GM10248 (cell line): ENCODE measurements around the gene UBL7.

Experiments
- CTCF ChIA-PET: fragments of 300-600 bp; sonication (Branson Sonifier 250); formaldehyde crosslinking; extraction: SDS; loops from one replicate; lab custom pipeline; 2021; ENCODE audit warnings: antibody characterized with exemption; lab: Yijun Ruan, JAX
- POLR2A ChIA-PET: fragments of 350-650 bp; sonication (Branson Sonifier 250); formaldehyde crosslinking; extraction: SDS; loops from one replicate; lab custom pipeline; 2020; ENCODE audit warnings: antibody characterized with exemption; lab: Yijun Ruan, JAX
- DNase-seq: peaks from one replicate; pipeline ENCODE4 v3.0.0; 2012; ENCODE audit errors: extremely low spot score
- CTCF ChIP-seq: IDR thresholded peaks from 2 replicates; pipeline ENCODE4 v1.5.1; 2012; ENCODE audit warnings: mild to moderate bottlenecking, low read depth; ENCODE audit errors: extremely low read depth, missing control alignments, control extremely low read depth

Gene UBL7

DNA sequence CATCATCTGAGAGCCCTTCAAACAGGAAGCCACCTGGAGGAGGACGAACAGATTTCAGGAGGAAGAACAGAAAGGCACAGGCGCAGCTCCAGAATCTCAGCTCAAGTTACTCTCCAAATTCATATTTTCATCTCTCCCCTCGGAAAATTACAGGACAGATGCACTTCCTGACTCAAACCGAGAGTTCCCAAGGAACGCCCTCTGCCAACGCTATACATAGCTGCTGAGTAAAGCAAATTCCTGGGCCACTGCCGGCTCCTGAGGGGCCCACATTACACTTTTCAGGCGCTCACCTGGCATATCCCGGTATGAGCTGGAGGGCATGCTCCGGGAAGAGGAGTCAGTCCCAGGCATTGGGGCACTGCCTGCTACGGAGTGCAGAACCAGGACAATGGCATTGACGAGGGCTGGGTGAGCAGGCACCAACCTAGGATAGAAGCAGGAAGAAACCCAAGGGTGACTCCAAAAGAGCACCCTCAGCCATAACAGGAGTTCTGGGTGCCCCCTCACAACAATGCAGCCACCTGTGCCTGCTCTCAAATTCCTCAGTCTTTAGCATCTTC, 11.2 kb downstream of the UBL7 start:
- CTCF ChIA-PET = interaction anchor here (1.2 to 33.1 kb wide), 7 partner anchors 11 to 185 kb away, joined by 3 to 827 read pairs (median 4); partner anchors contain the start of genes CYP11A1 and UBL7
- no peak for TF ChIP-seq CTCF

DNA sequence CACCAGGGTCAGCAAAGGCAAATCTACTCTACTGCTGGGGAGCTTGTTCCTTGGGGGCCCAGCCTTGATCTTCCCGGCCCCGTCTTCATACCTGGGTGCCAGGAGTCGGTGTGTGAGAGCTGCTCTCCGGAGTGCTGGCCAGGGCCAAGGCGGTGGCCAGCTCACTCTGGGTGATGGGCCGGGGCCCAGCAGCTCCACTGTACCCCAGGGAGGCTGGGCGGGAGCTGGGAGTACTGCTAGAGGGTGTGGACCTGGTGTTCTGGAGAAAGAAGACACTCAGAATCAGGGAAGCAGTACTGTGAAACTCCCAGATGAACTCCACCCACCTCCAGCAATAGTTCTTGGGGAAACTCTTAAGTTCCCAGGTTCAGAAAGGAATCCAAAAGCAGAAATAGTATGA, 11.9 kb downstream of the UBL7 start:
- DNase-seq = no peak
- CTCF ChIA-PET = interaction anchor here (1.2 to 33.1 kb wide), 8 partner anchors 10 to 78 kb away, joined by 3 to 827 read pairs (median 4); partner anchors contain the start of genes CYP11A1 and UBL7
- POLR2A ChIA-PET = no interaction called here
- no peak for TF ChIP-seq CTCF

More for the DNA sequence above, 11.2 kb downstream of the UBL7 start:
- no peak for DNase-seq
- POLR2A ChIA-PET = no interaction called here

DNA sequence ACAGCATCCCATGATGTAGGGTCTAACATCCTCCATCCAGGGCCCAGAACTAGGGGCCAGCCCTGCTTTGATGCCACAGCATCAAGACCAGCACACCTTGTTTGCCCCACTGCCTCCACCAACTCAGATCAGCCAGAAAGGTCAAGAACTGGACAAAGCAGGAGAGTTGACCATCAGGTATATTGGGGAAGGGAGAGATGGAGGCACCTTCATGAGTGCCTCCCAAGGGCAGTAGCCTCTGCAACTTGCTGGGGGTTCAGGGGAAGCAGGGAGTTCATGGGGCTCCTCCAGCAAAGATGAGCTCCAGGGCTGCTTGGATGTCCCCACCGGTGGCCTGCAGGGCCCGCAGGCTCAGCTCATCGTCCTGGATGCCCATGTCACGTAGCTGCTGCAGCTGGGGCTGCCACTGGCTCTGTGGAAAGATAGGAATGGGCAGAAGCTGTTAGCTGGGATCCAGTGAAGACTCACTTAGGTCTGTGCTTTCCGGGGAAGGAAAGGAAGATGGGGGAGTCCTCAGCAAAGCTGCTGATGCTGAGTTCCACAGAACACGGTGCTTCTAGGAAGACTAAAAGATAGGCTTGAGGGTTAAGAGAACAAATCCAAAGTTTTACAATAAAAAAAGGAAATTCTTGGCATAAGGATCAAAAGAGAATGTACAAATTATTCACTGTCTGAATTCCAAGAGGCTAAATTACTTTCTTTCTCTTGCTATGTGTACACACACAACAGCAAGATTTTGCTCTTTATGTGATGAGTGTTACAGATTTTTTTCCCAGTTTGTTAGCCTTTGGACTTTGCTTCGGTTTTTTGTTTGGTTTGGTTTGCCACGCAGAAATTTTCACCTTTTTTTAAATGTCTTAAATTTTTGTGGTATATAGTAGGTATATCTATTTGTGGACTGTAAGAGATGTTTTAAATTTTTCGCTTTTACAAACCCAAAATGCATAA, 14.9 kb downstream of the UBL7 start:
- ChIA-PET POLR2A (interaction anchor here (0.8 kb wide), 1 partner anchor 15 kb away, joined by 3 read pairs; the partner anchor contains the start of gene UBL7), CTCF (interaction anchor here (0.7 to 33.1 kb wide), 4 partner anchors 11 to 70 kb away, joined by 3 to 827 read pairs (median 4); partner anchors contain the start of genes CYP11A1 and UBL7)
- DNase-seq = no peak
- no peak for TF ChIP-seq CTCF

DNA sequence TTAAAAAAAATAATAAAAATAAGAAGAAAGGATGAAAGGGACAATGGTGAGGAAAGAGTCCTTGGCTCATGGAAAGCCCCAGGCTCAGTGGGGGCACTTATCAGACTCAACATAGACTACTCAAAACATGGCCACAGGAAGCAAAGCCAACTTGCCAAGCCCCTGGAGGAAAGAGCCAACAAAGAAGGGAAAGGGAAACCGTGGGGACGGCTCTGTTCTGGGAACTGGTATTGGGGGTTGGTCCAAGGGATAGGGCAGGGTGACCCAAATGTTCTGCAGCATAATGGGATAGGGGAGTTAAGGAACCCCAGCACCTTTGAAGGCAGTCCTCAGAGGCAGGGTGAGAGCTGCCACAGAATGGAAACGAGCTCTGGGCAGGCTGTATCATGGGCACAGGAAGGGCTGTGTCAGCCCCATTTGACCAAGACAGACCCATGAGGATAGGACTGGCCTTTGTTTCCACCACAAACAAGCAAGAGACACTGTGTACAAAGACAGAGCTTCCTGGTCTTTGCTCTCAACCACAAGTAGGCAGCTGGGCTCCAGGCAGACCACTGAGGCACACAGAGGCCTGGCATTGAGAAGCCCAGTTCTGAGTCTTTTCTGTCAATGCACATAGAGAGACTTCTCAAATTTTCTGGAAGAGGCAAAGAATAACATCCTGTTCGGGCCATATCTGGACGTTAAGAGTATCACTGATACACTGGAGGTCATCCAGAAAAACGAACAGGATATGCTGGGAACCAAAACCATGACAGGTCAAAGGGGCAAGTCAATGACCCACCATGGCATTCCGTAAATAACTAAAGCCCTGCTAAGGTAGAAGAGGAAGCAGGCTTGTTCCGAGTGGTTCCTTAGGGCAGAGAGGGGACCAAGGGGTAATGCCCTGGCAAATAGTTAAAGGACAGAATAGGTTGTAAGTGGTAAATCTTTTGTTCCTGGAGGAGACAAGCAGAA, 16.6 kb downstream of the UBL7 start:
- CTCF ChIA-PET = interaction anchor here (1.5 to 33.1 kb wide), 3 partner anchors 14 to 68 kb away, joined by 4 to 827 read pairs (median 10); partner anchors contain the start of gene CYP11A1
- no peak for DNase-seq
- POLR2A ChIA-PET = no interaction called here
- TF ChIP-seq CTCF = no peak

DNA sequence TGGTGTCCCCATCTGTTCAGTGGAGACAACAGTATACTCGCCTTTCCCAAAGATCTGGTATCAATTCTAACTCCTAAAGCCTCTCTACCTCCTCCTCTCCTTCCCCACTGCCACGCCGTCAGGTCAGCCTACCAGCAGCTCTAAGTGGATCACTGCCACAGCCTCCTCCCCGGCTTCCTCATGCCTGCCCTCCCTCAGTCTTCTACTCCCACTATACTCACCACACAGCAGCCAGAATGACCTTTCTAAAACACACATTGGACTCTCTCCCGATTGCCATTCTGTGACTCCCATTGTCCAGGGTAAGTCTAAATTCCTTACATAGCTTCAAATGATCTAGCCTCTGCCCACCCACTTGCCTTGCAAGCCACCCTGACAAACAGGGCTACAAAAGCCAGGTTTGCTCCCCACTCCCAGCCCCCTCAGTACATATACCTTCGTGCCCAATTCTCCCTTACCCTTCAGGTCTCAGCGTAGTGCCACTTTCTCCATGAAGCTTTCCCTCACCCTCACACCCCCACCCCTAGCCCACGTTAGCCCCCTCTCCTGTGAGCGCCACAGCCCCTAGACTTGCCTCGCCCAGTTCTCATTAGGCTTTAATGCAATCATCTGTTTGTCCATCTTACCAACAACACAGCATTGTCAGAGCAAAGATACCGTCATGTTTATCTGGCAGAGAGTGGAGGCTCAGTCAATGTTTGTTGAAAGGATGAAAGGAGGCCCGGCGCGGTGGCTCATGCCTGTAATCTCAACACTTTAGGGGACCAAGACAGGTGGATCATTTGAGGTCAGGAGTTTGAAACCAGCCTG, 17.7 kb downstream of the UBL7 start:
- no peak for DNase-seq
- ChIA-PET CTCF (interaction anchor here (0.7 to 33.1 kb wide), 6 partner anchors 9 to 93 kb away, joined by 3 to 827 read pairs (median 7); partner anchors contain the start of genes CYP11A1 and UBL7), POLR2A (interaction anchor here (1.2 kb wide), 1 partner anchor 58 kb away, joined by 4 read pairs; no protein-coding TSS in a partner anchor)
- TF ChIP-seq CTCF = no peak
